Measurements from ENCODE around the gene SIPA1L3.

The SIPA1L3 gene

GRCh38 chr19:38093587-38093986 lies 186.6 kb downstream of the SIPA1L3 start:
- Mint-ChIP-seq H3K36me3 (ENCODE audit: low read depth) (peaks cover 72% of the 10 kb centered on the region), H3K4me1 (ENCODE audit: low read depth) (peaks cover 11% of the 10 kb centered on the region), H3K27ac (no peak overlapping the region), H3K9me3 (no peaks in the 10 kb centered on the region), H3K27me3 (no peaks in the 10 kb centered on the region), H3K4me3 (no peak overlapping the region)
- intact Hi-C loops (cut with micrococcal nuclease), result no loop called here

GRCh38 chr19:38095411-38096308 lies 188.7 kb downstream of the SIPA1L3 start:
- Mint-ChIP-seq H3K27ac (no peak overlapping the region), H3K4me3 (no peak overlapping the region), H3K27me3 (no peaks in the 10 kb centered on the region), H3K36me3 (ENCODE audit: low read depth) (peaks cover 72% of the 10 kb centered on the region), H3K4me1 (ENCODE audit: low read depth) (peaks cover 11% of the 10 kb centered on the region), H3K9me3 (peaks cover 12% of the 10 kb centered on the region)
- intact Hi-C loops (cut with micrococcal nuclease), result loop anchor here (2.0 kb wide), 1 partner anchor 193 kb away; no protein-coding TSS in a partner anchor

GRCh38 chr19:38099966-38100365 lies 193.0 kb downstream of the SIPA1L3 start:
- no peak overlapping the region for H3K27ac Mint-ChIP-seq
- peaks cover 11% of the 10 kb centered on the region for H3K4me1 Mint-ChIP-seq (ENCODE audit: low read depth)
- H3K9me3 Mint-ChIP-seq, result peaks cover 12% of the 10 kb centered on the region
- peaks cover 81% of the 10 kb centered on the region for H3K36me3 Mint-ChIP-seq (ENCODE audit: low read depth)
- intact Hi-C loops (cut with micrococcal nuclease), result no loop called here
- H3K4me3 Mint-ChIP-seq, result no peak overlapping the region
- no peaks in the 10 kb centered on the region for H3K27me3 Mint-ChIP-seq

GRCh38 chr19:38100589-38100988 lies 193.6 kb downstream of the SIPA1L3 start:
- peaks cover 12% of the 10 kb centered on the region for H3K9me3 Mint-ChIP-seq
- no peak overlapping the region for H3K27ac Mint-ChIP-seq
- no peaks in the 10 kb centered on the region for H3K27me3 Mint-ChIP-seq
- H3K36me3 Mint-ChIP-seq (ENCODE audit: low read depth), result peaks cover 81% of the 10 kb centered on the region
- intact Hi-C loops (cut with micrococcal nuclease), result no loop called here
- H3K4me1 Mint-ChIP-seq (ENCODE audit: low read depth), result peaks cover 4% of the 10 kb centered on the region
- no peak overlapping the region for H3K4me3 Mint-ChIP-seq

- intact Hi-C loops (cut with micrococcal nuclease), result no loop called here
- no peaks in the 10 kb centered on the region for H3K27me3 Mint-ChIP-seq
- H3K4me1 Mint-ChIP-seq (ENCODE audit: low read depth), result no peaks in the 10 kb centered on the region
- peaks cover 92% of the 10 kb centered on the region for H3K36me3 Mint-ChIP-seq (ENCODE audit: low read depth)
- no peak overlapping the region for H3K27ac Mint-ChIP-seq
- peaks cover 12% of the 10 kb centered on the region for H3K9me3 Mint-ChIP-seq
- no peak overlapping the region for H3K4me3 Mint-ChIP-seq
Observed at GRCh38 chr19:38101723-38102122, 194.7 kb downstream of the SIPA1L3 start.

GRCh38 chr19:38105574-38105973 lies 198.6 kb downstream of the SIPA1L3 start:
- Mint-ChIP-seq H3K36me3 (ENCODE audit: low read depth) (peaks cover 100% of the 10 kb centered on the region), H3K27ac (no peak overlapping the region), H3K4me3 (no peak overlapping the region), H3K9me3 (no peaks in the 10 kb centered on the region), H3K27me3 (no peaks in the 10 kb centered on the region), H3K4me1 (ENCODE audit: low read depth) (no peaks in the 10 kb centered on the region)
- intact Hi-C loops (cut with micrococcal nuclease), result no loop called here

- Mint-ChIP-seq H3K27me3 (no peaks in the 10 kb centered on the region), H3K9me3 (no peaks in the 10 kb centered on the region), H3K27ac (no peak overlapping the region), H3K36me3 (ENCODE audit: low read depth) (peaks cover 100% of the 10 kb centered on the region), H3K4me1 (ENCODE audit: low read depth) (no peaks in the 10 kb centered on the region), H3K4me3 (no peak overlapping the region)
- intact Hi-C loops (cut with micrococcal nuclease), result no loop called here
Observed at GRCh38 chr19:38107129-38107528, 200.1 kb downstream of the SIPA1L3 start.

- intact Hi-C loops (cut with micrococcal nuclease), result no loop called here
- Mint-ChIP-seq H3K4me3 (no peak overlapping the region), H3K36me3 (ENCODE audit: low read depth) (peaks cover 100% of the 10 kb centered on the region), H3K27me3 (no peaks in the 10 kb centered on the region), H3K9me3 (no peaks in the 10 kb centered on the region), H3K4me1 (ENCODE audit: low read depth) (no peaks in the 10 kb centered on the region), H3K27ac (no peak overlapping the region)
Observed at GRCh38 chr19:38111898-38112297, 204.9 kb downstream of the SIPA1L3 start.

- Mint-ChIP-seq H3K36me3 (ENCODE audit: low read depth) (peaks cover 100% of the 10 kb centered on the region), H3K27me3 (no peaks in the 10 kb centered on the region), H3K4me1 (ENCODE audit: low read depth) (no peaks in the 10 kb centered on the region), H3K4me3 (no peak overlapping the region), H3K27ac (no peak overlapping the region), H3K9me3 (peaks cover 8% of the 10 kb centered on the region)
- intact Hi-C loops (cut with micrococcal nuclease), result no loop called here
Observed at GRCh38 chr19:38114651-38115050, 207.6 kb downstream of the SIPA1L3 start.

- H3K27me3 Mint-ChIP-seq, result no peaks in the 10 kb centered on the region
- H3K9me3 Mint-ChIP-seq, result peaks cover 11% of the 10 kb centered on the region
- H3K4me3 Mint-ChIP-seq, result no peak overlapping the region
- no peak overlapping the region for H3K27ac Mint-ChIP-seq
- intact Hi-C loops (cut with micrococcal nuclease), result no loop called here
- H3K36me3 Mint-ChIP-seq (ENCODE audit: low read depth), result peaks cover 100% of the 10 kb centered on the region
- no peaks in the 10 kb centered on the region for H3K4me1 Mint-ChIP-seq (ENCODE audit: low read depth)
Observed at GRCh38 chr19:38115271-38115802, 208.3 kb downstream of the SIPA1L3 start.

- Mint-ChIP-seq H3K27me3 (no peaks in the 10 kb centered on the region), H3K9me3 (peaks cover 21% of the 10 kb centered on the region), H3K4me3 (no peak overlapping the region), H3K27ac (no peak overlapping the region), H3K36me3 (ENCODE audit: low read depth) (peaks cover 97% of the 10 kb centered on the region), H3K4me1 (ENCODE audit: low read depth) (no peaks in the 10 kb centered on the region)
- intact Hi-C loops (cut with micrococcal nuclease), result no loop called here
Observed at GRCh38 chr19:38118176-38118575, 211.2 kb downstream of the SIPA1L3 start.

- Mint-ChIP-seq H3K27ac (no peak overlapping the region), H3K36me3 (ENCODE audit: low read depth) (peaks cover 91% of the 10 kb centered on the region), H3K4me1 (ENCODE audit: low read depth) (no peaks in the 10 kb centered on the region), H3K27me3 (no peaks in the 10 kb centered on the region), H3K4me3 (no peak overlapping the region), H3K9me3 (peaks cover 21% of the 10 kb centered on the region)
- intact Hi-C loops (cut with micrococcal nuclease), result no loop called here
Observed at GRCh38 chr19:38120471-38121025, 213.5 kb downstream of the SIPA1L3 start.

- Mint-ChIP-seq H3K9me3 (peaks cover 21% of the 10 kb centered on the region), H3K27me3 (no peaks in the 10 kb centered on the region), H3K27ac (no peak overlapping the region), H3K4me3 (no peak overlapping the region), H3K36me3 (ENCODE audit: low read depth) (peaks cover 79% of the 10 kb centered on the region), H3K4me1 (ENCODE audit: low read depth) (no peaks in the 10 kb centered on the region)
- intact Hi-C loops (cut with micrococcal nuclease), result no loop called here
Observed at GRCh38 chr19:38122402-38123093, 215.5 kb downstream of the SIPA1L3 start.

- intact Hi-C loops (cut with micrococcal nuclease), result no loop called here
- Mint-ChIP-seq H3K4me1 (ENCODE audit: low read depth) (no peaks in the 10 kb centered on the region), H3K4me3 (no peak overlapping the region), H3K27me3 (no peaks in the 10 kb centered on the region), H3K27ac (no peak overlapping the region), H3K36me3 (ENCODE audit: low read depth) (peaks cover 70% of the 10 kb centered on the region), H3K9me3 (peaks cover 10% of the 10 kb centered on the region)
Observed at GRCh38 chr19:38125238-38125637, 218.2 kb downstream of the SIPA1L3 start.

Measured in dendritic cell treated with granulocyte-macrophage colony-stimulating factor and Interleukin-4, amounts not matched to agents 40 ng/mL and 50 ng/mL, for 4 days (primary cell).